Gastrocnemius medialis (tissue), 4 donors: ENCODE results near the gene MEF2C. TPM values are rescaled to one million over a fixed set of nuclear protein-coding genes. Genes with fewer than 3 reads are reported as not detected.

ENCODE experiments used
- ATAC-seq, 2 donors: fragments of 150-250 bp; one replicate each; pipeline ENCODE4 v1.9.1; 2016
- DNase-seq, 2 donors: peaks; one replicate each; pipeline ENCODE4 v3.0.0-alpha.2; 2019
- H3K27ac ChIP-seq, 4 donors: fragments of 200-600 bp; sonication (generic); 1 replicate in 1 of 4; 2 replicates in 3 of 4; pipeline ENCODE4 v1.5.1; 2016 to 2018; ENCODE audit warnings: mild to moderate bottlenecking in 2 of 4, moderate library complexity in 1 of 4
- H3K27me3 ChIP-seq, 3 donors: fragments of 200-600 bp; sonication (generic) in 2 of 3; 1 replicate in 1 of 3; 2 replicates in 2 of 3; pipeline versions ENCODE4 v1.5.1 to v1.6.0; 2016 to 2019; ENCODE audit warnings: mild to moderate bottlenecking in 1 of 3, moderate library complexity in 1 of 3
- H3K36me3 ChIP-seq, 2 donors: fragments of 200-600 bp; sonication (generic) in 1 of 2; one replicate each; pipeline ENCODE4 v1.5.1; 2017 to 2018
- H3K4me1 ChIP-seq, 2 donors: fragments of 200-600 bp; sonication (generic) in 1 of 2; one replicate each; pipeline ENCODE4 v1.5.1; 2016 to 2017; ENCODE audit warnings: mild to moderate bottlenecking in 2 of 2
- H3K4me3 ChIP-seq, 4 donors: fragments of 200-600 bp; sonication (generic) in 3 of 4; 1 replicate in 1 of 4; 2 replicates in 3 of 4; pipeline ENCODE4 v1.5.1; 2016 to 2019; ENCODE audit warnings: mild to moderate bottlenecking in 2 of 4
- H3K9me3 ChIP-seq, 3 donors: fragments of 200-600 bp; sonication (generic) in 2 of 3; 1 replicate in 1 of 3; 2 replicates in 2 of 3; pipeline ENCODE4 v1.5.1; 2016 to 2019
- POLR2A ChIP-seq, 2 donors: fragments of 450-650 bp; IDR thresholded peaks; one replicate each; pipeline ENCODE4 v1.6.1; 2017; ENCODE audit warnings: antibody characterized with exemption in 2 of 2, mild to moderate bottlenecking in 2 of 2, moderate library complexity in 2 of 2
- in situ Hi-C, 4 donors: fragments of 200-750 bp; cut with MboI; loops; one replicate each; pipeline versions ENCODE4 v1.15.0 to v1.8.0; 2017; ENCODE audit warnings: low sequenced_read_pairs in 4 of 4
- intact Hi-C: fragments of 100-400 bp; cut with DNase I; formaldehyde crosslinking; loops from one replicate; pipeline ENCODE4 v1.15.1; 2023; ENCODE audit warnings: low total_unique reads
- total RNA-seq, 4 donors: library from RNA; depleted of rRNA; stranded (reverse); fragments of >200 nt; gene quantifications; one replicate each; pipeline versions ENCODE4 v1.1.0 to v1.2.3, GENCODE V29; 2016
- TF ChIP-seq, protein P1 (sequence below), 5 experiments: fragments of 450-650 bp in 3 of 5; fragments of 200-600 bp in 2 of 5; sonication (generic) in 2 of 5; IDR thresholded peaks in 4 of 5; conservative IDR thresholded peaks in 1 of 5; 1 replicate in 4 of 5; 2 replicates in 1 of 5; pipeline ENCODE4 v1.5.1; 2016 to 2019; ENCODE audit warnings: antibody characterized with exemption in 5 of 5, mild to moderate bottlenecking in 3 of 5, moderate library complexity in 3 of 5

MEF2C gene
- total RNA-seq, 4 donors from 2014 or later: 63.8 to 192 (median 128) TPM

DNA sequence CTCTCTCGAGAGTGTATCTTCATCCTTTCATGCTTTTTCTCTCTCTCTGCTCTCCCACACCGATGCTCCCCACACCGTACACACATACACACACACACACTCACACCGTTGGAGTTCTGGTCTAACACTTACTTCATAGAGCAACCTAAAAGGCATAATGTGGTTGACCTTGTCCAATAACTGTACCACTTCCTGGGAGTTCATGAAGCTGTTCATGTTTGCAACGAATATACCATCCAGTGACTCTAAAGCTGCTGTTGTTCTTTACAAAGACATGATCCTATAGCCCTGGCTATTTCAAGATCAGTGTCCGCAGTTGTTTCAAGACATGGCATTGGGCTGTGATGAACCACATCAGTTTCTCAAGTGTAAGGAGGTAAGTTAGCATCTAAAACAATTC, 10.0 kb downstream of the MEF2C start:
- Histone ChIP-seq H3K27me3 (no peaks in the 10 kb centered on the region), H3K9me3 (no peaks in the 10 kb centered on the region), H3K4me3 (peak overlapping the region in 2 of 4 donors; percentile 2 to 12), H3K36me3 (no peaks in the 10 kb centered on the region), H3K4me1 (peaks cover 35 to 45% of the 10 kb centered on the region in 2 donors), H3K27ac (peak overlapping the region; percentile 86 to 96 (median 94))
- ATAC-seq (no peak), DNase-seq (no peak)
- TF ChIP-seq POLR2A (IDR thresholded peaks at IDR 0.05): no peak
- TF ChIP-seq, protein P1, sequence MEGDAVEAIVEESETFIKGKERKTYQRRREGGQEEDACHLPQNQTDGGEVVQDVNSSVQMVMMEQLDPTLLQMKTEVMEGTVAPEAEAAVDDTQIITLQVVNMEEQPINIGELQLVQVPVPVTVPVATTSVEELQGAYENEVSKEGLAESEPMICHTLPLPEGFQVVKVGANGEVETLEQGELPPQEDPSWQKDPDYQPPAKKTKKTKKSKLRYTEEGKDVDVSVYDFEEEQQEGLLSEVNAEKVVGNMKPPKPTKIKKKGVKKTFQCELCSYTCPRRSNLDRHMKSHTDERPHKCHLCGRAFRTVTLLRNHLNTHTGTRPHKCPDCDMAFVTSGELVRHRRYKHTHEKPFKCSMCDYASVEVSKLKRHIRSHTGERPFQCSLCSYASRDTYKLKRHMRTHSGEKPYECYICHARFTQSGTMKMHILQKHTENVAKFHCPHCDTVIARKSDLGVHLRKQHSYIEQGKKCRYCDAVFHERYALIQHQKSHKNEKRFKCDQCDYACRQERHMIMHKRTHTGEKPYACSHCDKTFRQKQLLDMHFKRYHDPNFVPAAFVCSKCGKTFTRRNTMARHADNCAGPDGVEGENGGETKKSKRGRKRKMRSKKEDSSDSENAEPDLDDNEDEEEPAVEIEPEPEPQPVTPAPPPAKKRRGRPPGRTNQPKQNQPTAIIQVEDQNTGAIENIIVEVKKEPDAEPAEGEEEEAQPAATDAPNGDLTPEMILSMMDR (IDR thresholded peaks at IDR 0.05 in 4 of 5, conservative IDR thresholded peaks at IDR 0.05 in 1 of 5): no peak
- in situ Hi-C loops (no loop called here), intact Hi-C loops (no loop called here)

DNA sequence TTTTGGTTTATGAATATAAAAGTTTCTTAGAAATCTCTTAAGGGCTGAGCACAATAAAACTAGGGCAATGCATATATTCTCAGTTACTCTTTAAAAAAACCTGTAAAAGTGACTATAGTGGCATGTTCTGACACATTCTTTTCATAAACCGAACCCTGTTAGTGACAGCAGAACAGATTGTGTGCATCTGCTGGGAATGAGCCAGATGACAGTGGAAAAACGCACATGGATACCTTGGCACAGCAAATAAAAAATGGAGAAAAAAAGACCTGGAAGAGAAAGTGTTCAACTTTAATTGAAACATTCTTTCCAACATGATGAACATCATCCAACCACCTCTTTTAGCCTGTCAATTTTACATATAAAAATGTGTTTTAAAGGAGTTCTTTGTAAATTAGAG, 12.7 kb downstream of the MEF2C start:
- H3K27me3 ChIP-seq: no peaks in the 10 kb centered on the region
- no peak overlapping the region for H3K4me3 ChIP-seq
- no peak for ATAC-seq
- H3K9me3 ChIP-seq: no peaks in the 10 kb centered on the region
- H3K27ac ChIP-seq: peak overlapping the region; percentile 29 to 86 (median 48)
- intact Hi-C loops (no loop called here), in situ Hi-C loops (no loop called here)
- H3K4me1 ChIP-seq: peaks cover 20 to 27% of the 10 kb centered on the region in 2 donors
- no peak for DNase-seq
- no peaks in the 10 kb centered on the region for H3K36me3 ChIP-seq
- no peak for TF ChIP-seq POLR2A (IDR thresholded peaks at IDR 0.05)
- TF ChIP-seq, protein P1 (IDR thresholded peaks at IDR 0.05 in 4 of 5, conservative IDR thresholded peaks at IDR 0.05 in 1 of 5): no peak

DNA sequence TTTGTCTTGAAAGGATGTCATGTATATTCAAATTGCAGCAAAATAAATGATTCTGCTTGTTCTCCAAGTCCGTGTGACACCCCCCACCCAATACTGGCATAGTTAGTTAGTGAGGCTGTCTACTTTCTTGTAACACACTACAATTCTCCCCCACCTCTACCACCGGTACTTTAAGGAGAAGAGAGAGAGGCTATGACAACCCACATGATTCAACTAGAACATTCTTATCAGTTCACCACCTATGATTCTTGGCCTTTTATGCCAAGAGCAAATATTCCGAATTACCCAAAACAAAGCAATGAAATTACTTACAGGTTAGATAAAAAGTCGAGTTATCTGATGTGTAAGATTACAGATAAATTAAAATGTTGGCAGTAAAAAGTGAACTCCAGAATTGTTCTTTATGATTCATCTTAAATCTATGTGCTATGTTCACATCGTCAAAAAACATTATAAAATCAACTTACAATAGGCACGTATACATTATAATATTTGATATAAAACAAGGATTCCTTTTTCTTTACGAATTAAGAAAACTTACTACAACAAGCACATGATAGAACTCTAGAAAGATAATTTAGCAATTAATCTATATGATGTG, 14.4 kb downstream of the MEF2C start:
- peaks cover 19 to 22% of the 10 kb centered on the region in 2 donors for H3K4me1 ChIP-seq
- intact Hi-C loops (no loop called here), in situ Hi-C loops (no loop called here)
- no peaks in the 10 kb centered on the region for H3K9me3 ChIP-seq
- H3K27ac ChIP-seq: peak overlapping the region; percentile 20 to 70 (median 42)
- DNase-seq: no peak
- ATAC-seq: no peak
- H3K27me3 ChIP-seq: no peaks in the 10 kb centered on the region
- H3K4me3 ChIP-seq: no peak overlapping the region
- no peaks in the 10 kb centered on the region for H3K36me3 ChIP-seq
- TF ChIP-seq, protein P1 (IDR thresholded peaks at IDR 0.05 in 4 of 5, conservative IDR thresholded peaks at IDR 0.05 in 1 of 5): no peak
- TF ChIP-seq POLR2A (IDR thresholded peaks at IDR 0.05): no peak

DNA sequence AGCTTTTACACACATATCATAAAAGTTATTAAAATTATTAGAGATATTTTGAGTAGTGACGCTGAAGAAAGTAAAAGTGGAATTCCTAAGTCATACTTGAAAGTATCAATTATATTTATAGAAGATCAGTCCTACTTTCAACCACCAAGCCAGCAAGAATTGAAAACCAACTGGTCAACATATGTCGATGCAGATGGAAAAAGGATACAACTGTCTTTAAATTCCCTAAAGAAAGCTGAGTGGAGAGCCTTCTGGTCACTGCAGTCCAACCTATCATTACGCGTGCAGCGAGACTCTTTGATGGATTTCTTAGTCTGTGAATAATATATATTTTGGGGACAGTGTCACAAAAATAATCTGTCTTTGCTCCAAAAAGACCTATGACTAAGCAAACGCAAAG, 15.3 kb downstream of the MEF2C start:
- in situ Hi-C loops (no loop called here), intact Hi-C loops (no loop called here)
- DNase-seq (no peak), ATAC-seq (no peak)
- H3K4me3 ChIP-seq: no peak overlapping the region
- no peaks in the 10 kb centered on the region for H3K27me3 ChIP-seq
- H3K4me1 ChIP-seq: peaks cover 19 to 25% of the 10 kb centered on the region in 2 donors
- H3K36me3 ChIP-seq: peaks cover 0 to 3% of the 10 kb centered on the region in 2 donors
- H3K27ac ChIP-seq: peak overlapping the region; percentile 7 to 70 (median 42)
- no peak for TF ChIP-seq POLR2A (IDR thresholded peaks at IDR 0.05)
- TF ChIP-seq, protein P1 (IDR thresholded peaks at IDR 0.05 in 4 of 5, conservative IDR thresholded peaks at IDR 0.05 in 1 of 5): no peak
- no peaks in the 10 kb centered on the region for H3K9me3 ChIP-seq

DNA sequence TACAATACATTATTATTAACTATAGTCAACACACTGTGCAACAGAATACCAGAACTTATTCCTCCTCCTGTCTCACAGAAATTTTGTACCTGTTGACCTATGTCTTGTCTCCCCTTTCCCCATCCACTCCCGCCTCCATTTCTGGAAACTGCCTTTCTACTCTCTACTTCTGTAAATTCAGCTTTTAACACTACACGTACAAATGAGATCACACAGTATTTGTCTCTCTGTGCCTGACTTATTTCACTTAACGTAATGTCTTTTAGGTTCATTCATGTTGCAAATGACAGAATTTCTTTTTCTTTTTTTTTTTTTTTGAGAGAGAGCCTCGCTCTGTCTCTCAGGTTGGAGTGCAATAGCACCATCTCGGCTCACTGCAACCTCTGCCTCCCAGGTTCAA, 19.5 kb downstream of the MEF2C start:
- DNase-seq (no peak), ATAC-seq (no peak)
- Histone ChIP-seq H3K4me1 (peaks cover 16 to 29% of the 10 kb centered on the region in 2 donors), H3K27ac (peak overlapping the region in 3 of 4 donors; percentile 17 to 59 (median 41)), H3K4me3 (no peak overlapping the region), H3K9me3 (no peaks in the 10 kb centered on the region), H3K36me3 (peaks cover 0 to 13% of the 10 kb centered on the region in 2 donors), H3K27me3 (no peaks in the 10 kb centered on the region)
- in situ Hi-C loops: no loop called here
- TF ChIP-seq, protein P1 (IDR thresholded peaks at IDR 0.05 in 4 of 5, conservative IDR thresholded peaks at IDR 0.05 in 1 of 5): no peak
- TF ChIP-seq POLR2A (IDR thresholded peaks at IDR 0.05): no peak
- intact Hi-C loops: no loop called here
